ENCODE measurements around the gene EIF2AK2.
A peak's percentile ranks its signal among the peaks of the same experiment; 100 is the strongest.

Gene EIF2AK2

GRCh38 chr2:37109523-37109922 is 47.3 kb downstream of the EIF2AK2 start:
- no peak overlapping the region for H3K9ac ChIP-seq (ENCODE audit: low read length in 5 of 5)
- H3K9me3 ChIP-seq (ENCODE audit: control insufficient read depth in 5 of 5, low read length in 5 of 5), result no peaks in the 10 kb centered on the region
- peaks cover 41 to 72% (median 45%) of the 10 kb centered on the region in 5 donors for H3K36me3 ChIP-seq (ENCODE audit: control insufficient read depth in 5 of 5, insufficient read depth in 5 of 5, low read length in 5 of 5)
- no peaks in the 10 kb centered on the region for H3K4me1 ChIP-seq (ENCODE audit: control insufficient read depth in 5 of 5, insufficient read depth in 5 of 5, low read length in 5 of 5)
- H3K27ac ChIP-seq (ENCODE audit: low read depth, low read length), result no peak overlapping the region
- H3K27me3 ChIP-seq (ENCODE audit: control insufficient read depth in 5 of 5, insufficient read depth in 4 of 5, low read length in 5 of 5), result no peaks in the 10 kb centered on the region
- H3K4me3 ChIP-seq (ENCODE audit: low read depth in 1 of 5, low read length in 5 of 5), result no peak overlapping the region

GRCh38 chr2:37105150-37105549 is 51.6 kb downstream of the EIF2AK2 start:
- Histone ChIP-seq H3K27ac (ENCODE audit: low read depth, low read length) (no peak overlapping the region), H3K9ac (ENCODE audit: low read length in 5 of 5) (no peak overlapping the region), H3K9me3 (ENCODE audit: control insufficient read depth in 5 of 5, low read length in 5 of 5) (no peaks in the 10 kb centered on the region), H3K4me1 (ENCODE audit: control insufficient read depth in 5 of 5, insufficient read depth in 5 of 5, low read length in 5 of 5) (no peaks in the 10 kb centered on the region), H3K36me3 (ENCODE audit: control insufficient read depth in 5 of 5, insufficient read depth in 5 of 5, low read length in 5 of 5) (peaks cover 47 to 74% (median 58%) of the 10 kb centered on the region in 5 donors), H3K4me3 (ENCODE audit: low read depth in 1 of 5, low read length in 5 of 5) (no peak overlapping the region), H3K27me3 (ENCODE audit: control insufficient read depth in 5 of 5, insufficient read depth in 4 of 5, low read length in 5 of 5) (no peaks in the 10 kb centered on the region)

- Histone ChIP-seq H3K9me3 (ENCODE audit: control insufficient read depth in 5 of 5, low read length in 5 of 5) (no peaks in the 10 kb centered on the region), H3K36me3 (ENCODE audit: control insufficient read depth in 5 of 5, insufficient read depth in 5 of 5, low read length in 5 of 5) (peaks cover 47 to 73% (median 63%) of the 10 kb centered on the region in 5 donors), H3K27ac (ENCODE audit: low read depth, low read length) (no peak overlapping the region), H3K27me3 (ENCODE audit: control insufficient read depth in 5 of 5, insufficient read depth in 4 of 5, low read length in 5 of 5) (no peaks in the 10 kb centered on the region), H3K9ac (ENCODE audit: low read length in 5 of 5) (no peak overlapping the region), H3K4me1 (ENCODE audit: control insufficient read depth in 5 of 5, insufficient read depth in 5 of 5, low read length in 5 of 5) (no peaks in the 10 kb centered on the region), H3K4me3 (ENCODE audit: low read depth in 1 of 5, low read length in 5 of 5) (no peak overlapping the region)
These were observed 52.6 kb downstream of the EIF2AK2 start for GRCh38 chr2:37104178-37104577.

GRCh38 chr2:37102588-37102987 is 54.2 kb downstream of the EIF2AK2 start:
- Histone ChIP-seq H3K27ac (ENCODE audit: low read depth, low read length) (no peak overlapping the region), H3K36me3 (ENCODE audit: control insufficient read depth in 5 of 5, insufficient read depth in 5 of 5, low read length in 5 of 5) (peaks cover 43 to 63% (median 54%) of the 10 kb centered on the region in 5 donors), H3K4me3 (ENCODE audit: low read depth in 1 of 5, low read length in 5 of 5) (no peak overlapping the region), H3K27me3 (ENCODE audit: control insufficient read depth in 5 of 5, insufficient read depth in 4 of 5, low read length in 5 of 5) (no peaks in the 10 kb centered on the region), H3K9me3 (ENCODE audit: control insufficient read depth in 5 of 5, low read length in 5 of 5) (no peaks in the 10 kb centered on the region), H3K9ac (ENCODE audit: low read length in 5 of 5) (no peak overlapping the region), H3K4me1 (ENCODE audit: control insufficient read depth in 5 of 5, insufficient read depth in 5 of 5, low read length in 5 of 5) (peaks cover 0 to under 1% (median 0%) of the 10 kb centered on the region in 5 donors)

GRCh38 chr2:37100054-37100453 is 56.7 kb downstream of the EIF2AK2 start:
- no peaks in the 10 kb centered on the region for H3K27me3 ChIP-seq (ENCODE audit: control insufficient read depth in 5 of 5, insufficient read depth in 4 of 5, low read length in 5 of 5)
- H3K4me3 ChIP-seq (ENCODE audit: low read depth in 1 of 5, low read length in 5 of 5), result no peak overlapping the region
- H3K9me3 ChIP-seq (ENCODE audit: control insufficient read depth in 5 of 5, low read length in 5 of 5), result no peaks in the 10 kb centered on the region
- H3K27ac ChIP-seq (ENCODE audit: low read depth, low read length), result no peak overlapping the region
- H3K4me1 ChIP-seq (ENCODE audit: control insufficient read depth in 5 of 5, insufficient read depth in 5 of 5, low read length in 5 of 5), result peaks cover 0 to 14% (median 0%) of the 10 kb centered on the region in 5 donors
- H3K9ac ChIP-seq (ENCODE audit: low read length in 5 of 5), result no peak overlapping the region
- peaks cover 34 to 66% (median 46%) of the 10 kb centered on the region in 5 donors for H3K36me3 ChIP-seq (ENCODE audit: control insufficient read depth in 5 of 5, insufficient read depth in 5 of 5, low read length in 5 of 5)

GRCh38 chr2:37098416-37099118 is 58.2 kb downstream of the EIF2AK2 start:
- Histone ChIP-seq H3K4me3 (ENCODE audit: low read depth in 1 of 5, low read length in 5 of 5) (no peak overlapping the region), H3K36me3 (ENCODE audit: control insufficient read depth in 5 of 5, insufficient read depth in 5 of 5, low read length in 5 of 5) (peaks cover 45 to 79% (median 51%) of the 10 kb centered on the region in 5 donors), H3K27ac (ENCODE audit: low read depth, low read length) (peak overlapping the region; percentile 28), H3K27me3 (ENCODE audit: control insufficient read depth in 5 of 5, insufficient read depth in 4 of 5, low read length in 5 of 5) (no peaks in the 10 kb centered on the region), H3K4me1 (ENCODE audit: control insufficient read depth in 5 of 5, insufficient read depth in 5 of 5, low read length in 5 of 5) (peaks cover 0 to 14% (median 0%) of the 10 kb centered on the region in 5 donors), H3K9ac (ENCODE audit: low read length in 5 of 5) (no peak overlapping the region), H3K9me3 (ENCODE audit: control insufficient read depth in 5 of 5, low read length in 5 of 5) (no peaks in the 10 kb centered on the region)

GRCh38 chr2:37096568-37096967 is 60.2 kb downstream of the EIF2AK2 start:
- Histone ChIP-seq H3K4me1 (ENCODE audit: control insufficient read depth in 5 of 5, insufficient read depth in 5 of 5, low read length in 5 of 5) (peaks cover 0 to 14% (median 0%) of the 10 kb centered on the region in 5 donors), H3K27me3 (ENCODE audit: control insufficient read depth in 5 of 5, insufficient read depth in 4 of 5, low read length in 5 of 5) (no peaks in the 10 kb centered on the region), H3K9ac (ENCODE audit: low read length in 5 of 5) (peak overlapping the region in 1 of 5 donors; percentile 26), H3K9me3 (ENCODE audit: control insufficient read depth in 5 of 5, low read length in 5 of 5) (no peaks in the 10 kb centered on the region), H3K36me3 (ENCODE audit: control insufficient read depth in 5 of 5, insufficient read depth in 5 of 5, low read length in 5 of 5) (peaks cover 45 to 81% (median 57%) of the 10 kb centered on the region in 5 donors), H3K4me3 (ENCODE audit: low read depth in 1 of 5, low read length in 5 of 5) (no peak overlapping the region), H3K27ac (ENCODE audit: low read depth, low read length) (peak overlapping the region; percentile 81)

GRCh38 chr2:37091873-37092272 is 64.9 kb downstream of the EIF2AK2 start:
- no peak overlapping the region for H3K9ac ChIP-seq (ENCODE audit: low read length in 5 of 5)
- H3K4me3 ChIP-seq (ENCODE audit: low read depth in 1 of 5, low read length in 5 of 5), result no peak overlapping the region
- no peaks in the 10 kb centered on the region for H3K9me3 ChIP-seq (ENCODE audit: control insufficient read depth in 5 of 5, low read length in 5 of 5)
- H3K36me3 ChIP-seq (ENCODE audit: control insufficient read depth in 5 of 5, insufficient read depth in 5 of 5, low read length in 5 of 5), result peaks cover 39 to 67% (median 47%) of the 10 kb centered on the region in 5 donors
- H3K27ac ChIP-seq (ENCODE audit: low read depth, low read length), result no peak overlapping the region
- H3K4me1 ChIP-seq (ENCODE audit: control insufficient read depth in 5 of 5, insufficient read depth in 5 of 5, low read length in 5 of 5), result peaks cover 0 to 28% (median 14%) of the 10 kb centered on the region in 5 donors
- no peaks in the 10 kb centered on the region for H3K27me3 ChIP-seq (ENCODE audit: control insufficient read depth in 5 of 5, insufficient read depth in 4 of 5, low read length in 5 of 5)

- H3K36me3 ChIP-seq (ENCODE audit: control insufficient read depth in 5 of 5, insufficient read depth in 5 of 5, low read length in 5 of 5), result peaks cover 32 to 51% (median 41%) of the 10 kb centered on the region in 5 donors
- peaks cover 0 to 38% (median 30%) of the 10 kb centered on the region in 5 donors for H3K4me1 ChIP-seq (ENCODE audit: control insufficient read depth in 5 of 5, insufficient read depth in 5 of 5, low read length in 5 of 5)
- no peaks in the 10 kb centered on the region for H3K27me3 ChIP-seq (ENCODE audit: control insufficient read depth in 5 of 5, insufficient read depth in 4 of 5, low read length in 5 of 5)
- no peak overlapping the region for H3K9ac ChIP-seq (ENCODE audit: low read length in 5 of 5)
- H3K4me3 ChIP-seq (ENCODE audit: low read depth in 1 of 5, low read length in 5 of 5), result no peak overlapping the region
- H3K9me3 ChIP-seq (ENCODE audit: control insufficient read depth in 5 of 5, low read length in 5 of 5), result no peaks in the 10 kb centered on the region
- H3K27ac ChIP-seq (ENCODE audit: low read depth, low read length), result no peak overlapping the region
These were observed 66.7 kb downstream of the EIF2AK2 start for GRCh38 chr2:37090019-37090477.

- H3K4me3 ChIP-seq (ENCODE audit: low read depth in 1 of 5, low read length in 5 of 5), result peak overlapping the region in 3 of 5 donors; percentile 12 to 100 (median 99)
- H3K27me3 ChIP-seq (ENCODE audit: control insufficient read depth in 5 of 5, insufficient read depth in 4 of 5, low read length in 5 of 5), result no peaks in the 10 kb centered on the region
- no peaks in the 10 kb centered on the region for H3K9me3 ChIP-seq (ENCODE audit: control insufficient read depth in 5 of 5, low read length in 5 of 5)
- H3K9ac ChIP-seq (ENCODE audit: low read length in 5 of 5), result peak overlapping the region in 2 of 5 donors; percentile 70 to 88
- peaks cover 17 to 27% (median 21%) of the 10 kb centered on the region in 5 donors for H3K36me3 ChIP-seq (ENCODE audit: control insufficient read depth in 5 of 5, insufficient read depth in 5 of 5, low read length in 5 of 5)
- peak overlapping the region; percentile 74 for H3K27ac ChIP-seq (ENCODE audit: low read depth, low read length)
- H3K4me1 ChIP-seq (ENCODE audit: control insufficient read depth in 5 of 5, insufficient read depth in 5 of 5, low read length in 5 of 5), result peaks cover 0 to 69% (median 59%) of the 10 kb centered on the region in 5 donors
These were observed 71.0 kb downstream of the EIF2AK2 start for GRCh38 chr2:37085731-37086147.
